H9 (cell line): ENCODE results near the gene TCF25. TPM values are rescaled to one million over a fixed set of nuclear protein-coding genes. Genes with fewer than 3 reads are reported as not detected.
A peak's percentile ranks its signal among the peaks of the same experiment; 100 is the strongest.

Source experiments
- DNase-seq: peaks from one replicate; pipeline ENCODE4 v3.0.0-alpha.2; 2017
- H2AFZ ChIP-seq: one replicate; pipeline ENCODE4 v1.6.1; 2013; ENCODE audit warnings: mild to moderate bottlenecking, low read length, control low read depth, moderate library complexity
- H2AK5ac ChIP-seq: 2 replicates; pipeline ENCODE4 v1.6.1; 2013; ENCODE audit warnings: low read length, control low read depth, mixed read lengths; ENCODE audit not compliant: insufficient read length
- H2BK120ac ChIP-seq: one replicate; pipeline ENCODE4 v1.6.1; 2013; ENCODE audit warnings: low read depth, mild to moderate bottlenecking, low read length, control low read depth, inconsistent platforms; ENCODE audit not compliant: poor library complexity, severe bottlenecking
- H2BK12ac ChIP-seq: 2 replicates; pipeline ENCODE4 v1.6.1; 2013; ENCODE audit warnings: low read length, control low read depth, mixed read lengths, low read depth; ENCODE audit not compliant: insufficient read length
- H2BK15ac ChIP-seq: 2 replicates; pipeline ENCODE4 v1.6.1; 2013; ENCODE audit warnings: low read depth, low read length, control low read depth
- H2BK20ac ChIP-seq: one replicate; pipeline ENCODE4 v1.6.1; 2013; ENCODE audit warnings: low read depth, mild to moderate bottlenecking, low read length, control low read depth, inconsistent platforms; ENCODE audit not compliant: poor library complexity, severe bottlenecking
- H2BK5ac ChIP-seq: 2 replicates; pipeline ENCODE4 v1.6.1; 2013; ENCODE audit warnings: low read length, control low read depth, mixed read lengths; ENCODE audit not compliant: insufficient read length
- H3K14ac ChIP-seq: 2 replicates; pipeline ENCODE4 v1.6.1; 2013; ENCODE audit warnings: low read length, control low read depth; ENCODE audit not compliant: insufficient read depth
- H3K18ac ChIP-seq: 2 replicates; pipeline ENCODE4 v1.6.1; 2013; ENCODE audit warnings: low read depth, mild to moderate bottlenecking, mixed read lengths, low read length, control low read depth; ENCODE audit not compliant: insufficient read length
- H3K23ac ChIP-seq: 2 replicates; pipeline ENCODE4 v1.6.1; 2013; ENCODE audit warnings: low read length, control low read depth, mixed read lengths, low read depth; ENCODE audit not compliant: insufficient read length
- H3K23me2 ChIP-seq: 2 replicates; pipeline ENCODE4 v1.6.1; 2013; ENCODE audit warnings: low read depth, mild to moderate bottlenecking, mixed read lengths, low read length, control low read depth; ENCODE audit not compliant: insufficient read length, poor library complexity, severe bottlenecking
- H3K27ac ChIP-seq: 2 replicates; pipeline ENCODE4 v1.5.1; 2013; ENCODE audit warnings: low read length, control low read depth, mixed read lengths, low read depth; ENCODE audit not compliant: insufficient read length
- H3K27me3 ChIP-seq: 2 replicates; pipeline ENCODE4 v1.6.1; 2013; ENCODE audit warnings: low read length, control low read depth, inconsistent platforms; ENCODE audit not compliant: insufficient read depth
- H3K4ac ChIP-seq: 2 replicates; pipeline ENCODE4 v1.6.1; 2013; ENCODE audit warnings: low read depth, mild to moderate bottlenecking, control low read depth, inconsistent platforms, low read length, moderate library complexity
- H3K4me1 ChIP-seq: 2 replicates; pipeline ENCODE4 v1.6.1; 2013; ENCODE audit warnings: low read length, control low read depth, inconsistent platforms; ENCODE audit not compliant: insufficient read depth
- H3K4me2 ChIP-seq: 2 replicates; pipeline ENCODE4 v1.6.1; 2013; ENCODE audit warnings: low read length, control low read depth, mixed read lengths; ENCODE audit not compliant: insufficient read length, insufficient read depth
- H3K56ac ChIP-seq: 2 replicates; pipeline ENCODE4 v1.6.1; 2013; ENCODE audit warnings: low read depth, mild to moderate bottlenecking, mixed read lengths, low read length, control low read depth; ENCODE audit not compliant: insufficient read length
- H3K79me1 ChIP-seq: 2 replicates; pipeline ENCODE4 v1.6.1; 2013; ENCODE audit warnings: low read depth, mild to moderate bottlenecking, moderate library complexity, low read length, control low read depth, inconsistent platforms; ENCODE audit not compliant: insufficient read depth, poor library complexity, severe bottlenecking
- H3K79me2 ChIP-seq: 2 replicates; pipeline ENCODE4 v1.6.1; 2013; ENCODE audit warnings: low read length, control low read depth, inconsistent platforms; ENCODE audit not compliant: insufficient read depth
- H3K9ac ChIP-seq: 2 replicates; pipeline ENCODE4 v1.6.1; 2013; ENCODE audit warnings: low read length, control low read depth, mixed read lengths; ENCODE audit not compliant: insufficient read length; ENCODE audit errors: extremely low read depth
- H3K9me3 ChIP-seq: one replicate; pipeline ENCODE4 v1.6.1; 2013; ENCODE audit warnings: low read depth, low read length, inconsistent platforms; ENCODE audit not compliant: control insufficient read depth
- H3T11ph ChIP-seq: one replicate; pipeline ENCODE4 v1.6.1; 2013; ENCODE audit warnings: mild to moderate bottlenecking, low read length, control low read depth, inconsistent platforms
- H4K20me1 ChIP-seq: one replicate; pipeline ENCODE4 v1.6.1; 2013; ENCODE audit not compliant: control insufficient read depth, insufficient read length, insufficient read depth
- H4K5ac ChIP-seq: 2 replicates; pipeline ENCODE4 v1.6.1; 2013; ENCODE audit warnings: low read depth, mild to moderate bottlenecking, mixed read lengths, low read length, control low read depth; ENCODE audit not compliant: insufficient read length
- H4K8ac ChIP-seq: replicated peaks from 2 replicates; pipeline ENCODE4 v1.6.1; 2013; ENCODE audit warnings: low read length, control low read depth, mixed read lengths, low read depth; ENCODE audit not compliant: insufficient read length
- H4K91ac ChIP-seq: 2 replicates; pipeline ENCODE4 v1.6.1; 2013; ENCODE audit warnings: low read depth, mild to moderate bottlenecking, moderate library complexity, mixed read lengths, low read length, control low read depth; ENCODE audit not compliant: insufficient read length
- H3K27ac Mint-ChIP-seq, 3 experiments: 2 replicates in 2 of 3; 3 replicates in 1 of 3; pipeline ENCODE4 v1.8.0; 2020 to 2021; ENCODE audit warnings: mixed read lengths in 3 of 3, mild to moderate bottlenecking in 1 of 3, moderate library complexity in 1 of 3
- H3K27me3 Mint-ChIP-seq: 2 replicates; pipeline ENCODE4 v1.8.0; 2021; ENCODE audit warnings: low read depth, mild to moderate bottlenecking, moderate library complexity, mixed read lengths
- H3K36me3 Mint-ChIP-seq, 3 experiments: 2 replicates in 2 of 3; 3 replicates in 1 of 3; pipeline ENCODE4 v1.8.0; 2020 to 2021; ENCODE audit warnings: low read depth in 3 of 3, mixed read lengths in 3 of 3; ENCODE audit not compliant: insufficient read depth in 1 of 3
- H3K4me1 Mint-ChIP-seq, 2 experiments: 2 replicates each; pipeline ENCODE4 v1.8.0; 2020; ENCODE audit warnings: mixed read lengths in 2 of 2
- H3K4me3 Mint-ChIP-seq, 2 experiments: 2 replicates in 1 of 2; 3 replicates in 1 of 2; pipeline ENCODE4 v1.8.0; 2020 to 2021; ENCODE audit warnings: mild to moderate bottlenecking in 2 of 2, mixed read lengths in 2 of 2, moderate library complexity in 1 of 2
- H3K9me3 Mint-ChIP-seq, 2 experiments: 2 replicates in 1 of 2; 3 replicates in 1 of 2; pipeline ENCODE4 v1.8.0; 2020; ENCODE audit warnings: mild to moderate bottlenecking in 2 of 2, mixed read lengths in 2 of 2, moderate library complexity in 1 of 2
- WGBS: extraction: QIAGEN DNeasy Blood & Tissue Kit; methylation state at CpG from one replicate; pipeline ENCODE4 v1.1.7; 2013; ENCODE audit warnings: missing lambda C conversion rate, low lambda C conversion rate, mixed read lengths; ENCODE audit not compliant: insufficient read length; ENCODE audit errors: extremely low coverage; 5-methylcytosine and 5-hydroxymethylcytosine counted together
- total RNA-seq: library from RNA; stranded (reverse); gene quantifications from 2 replicates; pipeline ENCODE4 v1.2.1, GENCODE V29; 2021
- TF ChIP-seq, protein P1 (sequence below): fragments of 200-600 bp; sonication (generic); conservative IDR thresholded peaks from 3 replicates; pipeline ENCODE4 v1.8.0; 2021; ENCODE audit warnings: antibody characterized with exemption, mild to moderate bottlenecking

Gene TCF25
- total RNA-seq, 1 experiment from 2014 or later = 109 TPM

DNA sequence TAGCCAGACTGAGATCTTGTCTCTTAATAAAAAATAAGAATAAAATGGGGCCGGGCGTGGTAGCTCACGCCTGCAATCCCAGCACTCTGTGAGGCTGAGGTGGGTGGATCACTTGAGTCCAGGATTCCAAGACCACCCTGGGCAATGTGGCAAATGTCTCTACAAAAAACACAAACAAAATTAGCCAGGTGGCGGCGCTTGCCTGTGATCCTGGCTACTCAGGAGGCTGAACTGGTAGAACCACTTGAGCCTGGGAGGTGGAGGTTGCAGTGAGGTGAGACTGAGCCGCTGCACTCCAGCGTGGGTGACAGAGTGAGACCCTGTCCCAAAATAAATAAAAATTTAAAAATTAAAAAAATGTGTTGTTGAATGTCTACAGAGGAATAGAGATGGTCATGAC lies 72.3 kb downstream of the TCF25 start:
- Histone ChIP-seq H4K91ac (no peak overlapping the region), H3K4me1 (no peaks in the 10 kb centered on the region), H3K23me2 (no peaks in the 10 kb centered on the region), H2BK12ac (no peak overlapping the region), H2BK20ac (no peak overlapping the region), H4K20me1 (no peaks in the 10 kb centered on the region), H3K23ac (no peak overlapping the region), H4K8ac (no peak overlapping the region), H2BK120ac (no peak overlapping the region), H3K56ac (no peak overlapping the region), H3K79me2 (no peaks in the 10 kb centered on the region), H3K4me2 (no peak overlapping the region), H3K9ac (no peak overlapping the region), H3K79me1 (no peaks in the 10 kb centered on the region), H4K5ac (no peak overlapping the region), H3K9me3 (no peaks in the 10 kb centered on the region), H3K14ac (no peak overlapping the region), H2AFZ (no peak overlapping the region), H2BK15ac (no peak overlapping the region), H2AK5ac (no peak overlapping the region), H3T11ph (no peak overlapping the region), H3K4ac (no peak overlapping the region), H3K18ac (no peak overlapping the region), H3K27ac (no peak overlapping the region), H3K27me3 (peaks cover 8% of the 10 kb centered on the region; the same call in 1 of the 2 replicates), H2BK5ac (no peak overlapping the region)
- no peak overlapping the region; a peak in 1 of 5 replicates for H3K4me3 Mint-ChIP-seq
- TF ChIP-seq, protein P1, sequence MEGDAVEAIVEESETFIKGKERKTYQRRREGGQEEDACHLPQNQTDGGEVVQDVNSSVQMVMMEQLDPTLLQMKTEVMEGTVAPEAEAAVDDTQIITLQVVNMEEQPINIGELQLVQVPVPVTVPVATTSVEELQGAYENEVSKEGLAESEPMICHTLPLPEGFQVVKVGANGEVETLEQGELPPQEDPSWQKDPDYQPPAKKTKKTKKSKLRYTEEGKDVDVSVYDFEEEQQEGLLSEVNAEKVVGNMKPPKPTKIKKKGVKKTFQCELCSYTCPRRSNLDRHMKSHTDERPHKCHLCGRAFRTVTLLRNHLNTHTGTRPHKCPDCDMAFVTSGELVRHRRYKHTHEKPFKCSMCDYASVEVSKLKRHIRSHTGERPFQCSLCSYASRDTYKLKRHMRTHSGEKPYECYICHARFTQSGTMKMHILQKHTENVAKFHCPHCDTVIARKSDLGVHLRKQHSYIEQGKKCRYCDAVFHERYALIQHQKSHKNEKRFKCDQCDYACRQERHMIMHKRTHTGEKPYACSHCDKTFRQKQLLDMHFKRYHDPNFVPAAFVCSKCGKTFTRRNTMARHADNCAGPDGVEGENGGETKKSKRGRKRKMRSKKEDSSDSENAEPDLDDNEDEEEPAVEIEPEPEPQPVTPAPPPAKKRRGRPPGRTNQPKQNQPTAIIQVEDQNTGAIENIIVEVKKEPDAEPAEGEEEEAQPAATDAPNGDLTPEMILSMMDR = peak; percentile 37; the same call in 2 of the 3 replicates
- no peaks in the 10 kb centered on the region; a peak in 1 of 7 replicates for H3K36me3 Mint-ChIP-seq
- peaks cover 0 to 4% of the 10 kb centered on the region in 2 experiments; a peak in 3 of 5 replicates for H3K9me3 Mint-ChIP-seq
- no CpG with 5 or more reads among the region's 7 CpGs for WGBS
- no peak for DNase-seq
- H3K27me3 Mint-ChIP-seq = peaks cover 49% of the 10 kb centered on the region
- H3K27ac Mint-ChIP-seq = no peak overlapping the region
- H3K4me1 Mint-ChIP-seq = peaks cover 0 to 8% of the 10 kb centered on the region in 2 experiments; a peak in 2 of 4 replicates
